ENCODE measurements around the gene MED9.

MED9 gene

GRCh38 chr17:17514993-17515933 is 38.5 kb downstream of the MED9 start:
- CTCF ChIA-PET: interaction anchor here (0.9 to 4.0 kb wide), 7 partner anchors 13 to 518 kb away, joined by 3 to 28 read pairs (median 4); partner anchors contain the start of gene RASD1

DNA sequence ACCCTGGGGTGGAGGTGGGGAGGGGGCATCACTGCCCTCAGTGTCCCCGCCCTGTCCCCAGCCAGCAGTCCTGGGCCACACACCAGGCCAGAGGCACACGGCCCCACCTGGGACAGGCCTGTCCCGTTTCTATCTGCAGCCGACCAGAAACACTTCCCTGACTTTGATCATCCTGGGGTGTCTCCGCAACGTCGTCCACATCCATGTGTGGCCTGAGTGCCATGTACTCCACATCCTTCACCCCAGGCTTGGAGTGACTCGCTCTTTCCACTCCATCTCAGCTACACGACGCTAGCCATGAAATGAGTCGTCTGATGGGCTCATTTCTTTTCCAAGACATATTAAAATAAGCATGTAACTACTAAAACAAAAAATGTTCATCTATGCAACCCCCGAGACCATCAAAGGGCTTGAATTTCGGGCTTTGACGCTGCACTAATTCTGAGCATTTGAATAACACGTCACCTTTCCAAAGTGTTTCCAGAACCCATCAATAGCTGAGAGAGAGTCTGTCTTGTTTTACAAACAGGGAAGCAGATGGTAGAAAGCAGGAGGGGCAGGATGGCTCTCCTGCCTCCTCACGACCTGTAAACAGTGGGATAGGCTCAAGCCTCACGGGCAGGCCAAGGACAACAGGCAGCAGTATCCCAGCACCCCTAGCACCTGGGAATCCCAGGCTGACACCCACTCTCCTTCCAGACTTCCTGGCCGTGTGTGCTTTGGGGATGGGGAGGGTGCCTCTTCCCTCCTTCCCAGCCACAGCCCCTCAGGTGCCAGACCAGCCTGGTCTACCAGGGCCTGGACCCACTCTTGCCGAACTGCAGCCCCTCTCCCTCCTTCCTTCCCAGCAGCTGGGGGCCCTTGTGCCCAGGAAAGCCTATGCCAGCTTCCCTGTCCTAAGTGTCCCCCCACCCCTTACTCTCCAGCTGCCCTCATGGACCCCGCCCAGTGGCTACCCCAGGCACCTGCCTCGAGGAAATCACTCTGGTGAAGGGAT is 39.4 kb downstream of the MED9 start:
- TF ChIP-seq CTCF (IDR thresholded peaks at IDR 0.05; ENCODE audit: insufficient read depth, low read length, missing control alignments): no peak
- CTCF ChIA-PET: interaction anchor here (0.9 to 4.0 kb wide), 8 partner anchors 9 to 125 kb away, joined by 3 to 28 read pairs (median 4); partner anchors contain the start of gene RASD1
- POLR2A ChIA-PET: interaction anchor here (0.9 to 1.1 kb wide), 2 partner anchors 20 to 21 kb away, joined by 3 to 5 read pairs; no protein-coding TSS in a partner anchor
- no peak overlapping the region for H3K4me3 ChIP-seq (ENCODE audit: low read depth, low read length)
- peak; percentile 29 for DNase-seq (ENCODE audit: low read depth, low spot score)

More at GRCh38 chr17:17514993-17515933, 38.5 kb downstream of the MED9 start:
- TF ChIP-seq CTCF (IDR thresholded peaks at IDR 0.05; ENCODE audit: insufficient read depth, low read length, missing control alignments): no peak
- DNase-seq (ENCODE audit: low read depth, low spot score): peak; percentile 71
- H3K4me3 ChIP-seq (ENCODE audit: low read depth, low read length): no peak overlapping the region
- POLR2A ChIA-PET: interaction anchor here (0.7 to 1.3 kb wide), 3 partner anchors 19 to 115 kb away, joined by 3 to 4 read pairs (median 3); partner anchors contain the start of gene RASD1

GRCh38 chr17:17516941-17517720 is 40.3 kb downstream of the MED9 start:
- no peak for TF ChIP-seq CTCF (IDR thresholded peaks at IDR 0.05; ENCODE audit: insufficient read depth, low read length, missing control alignments)
- ChIA-PET POLR2A (interaction anchor here (1.1 kb wide), 1 partner anchor 20 kb away, joined by 5 read pairs; no protein-coding TSS in a partner anchor), CTCF (interaction anchor here (1.1 to 4.0 kb wide), 5 partner anchors 9 to 51 kb away, joined by 3 to 28 read pairs (median 9); partner anchors contain the start of gene RASD1)
- no peak for DNase-seq (ENCODE audit: low read depth, low spot score)
- no peak overlapping the region for H3K4me3 ChIP-seq (ENCODE audit: low read depth, low read length)

GRCh38 chr17:17518014-17518413 is 41.2 kb downstream of the MED9 start:
- H3K4me3 ChIP-seq (ENCODE audit: low read depth, low read length): no peak overlapping the region
- no peak for TF ChIP-seq CTCF (IDR thresholded peaks at IDR 0.05; ENCODE audit: insufficient read depth, low read length, missing control alignments)
- ChIA-PET POLR2A (no interaction called here), CTCF (interaction anchor here (1.7 to 4.0 kb wide), 2 partner anchors 21 to 51 kb away, joined by 9 to 22 read pairs; partner anchors contain the start of gene RASD1)
- no peak for DNase-seq (ENCODE audit: low read depth, low spot score)

DNA sequence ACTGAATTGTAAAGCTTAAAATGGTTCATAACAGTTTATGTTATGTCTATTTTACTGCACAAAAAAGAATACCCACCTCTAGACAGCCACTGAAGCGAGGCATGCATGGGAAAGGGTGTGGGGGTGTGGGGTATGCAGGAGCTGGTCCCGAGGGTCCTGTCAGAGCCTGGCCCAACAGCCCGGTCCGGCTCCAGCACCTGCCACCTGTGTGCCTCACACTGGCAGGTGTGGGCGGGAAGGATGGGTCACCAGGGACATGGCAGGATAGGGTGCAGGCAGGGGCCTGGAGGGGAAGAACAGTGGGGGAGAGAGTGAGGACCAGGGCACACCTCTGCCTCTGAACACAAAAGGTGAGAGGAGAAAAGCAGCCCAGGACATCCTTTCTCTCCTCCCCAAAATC is 42.2 kb downstream of the MED9 start:
- H3K4me3 ChIP-seq (ENCODE audit: low read depth, low read length): no peak overlapping the region
- TF ChIP-seq CTCF (IDR thresholded peaks at IDR 0.05; ENCODE audit: insufficient read depth, low read length, missing control alignments): no peak
- CTCF ChIA-PET: interaction anchor here (1.1 to 1.7 kb wide), 2 partner anchors 22 to 53 kb away, joined by 3 to 9 read pairs; partner anchors contain the start of gene RASD1
- POLR2A ChIA-PET: no interaction called here
- no peak for DNase-seq (ENCODE audit: low read depth, low spot score)

Data from AG04449 (cell line).